Measurements from ENCODE around the gene FLVCR2.

The FLVCR2 gene

DNA sequence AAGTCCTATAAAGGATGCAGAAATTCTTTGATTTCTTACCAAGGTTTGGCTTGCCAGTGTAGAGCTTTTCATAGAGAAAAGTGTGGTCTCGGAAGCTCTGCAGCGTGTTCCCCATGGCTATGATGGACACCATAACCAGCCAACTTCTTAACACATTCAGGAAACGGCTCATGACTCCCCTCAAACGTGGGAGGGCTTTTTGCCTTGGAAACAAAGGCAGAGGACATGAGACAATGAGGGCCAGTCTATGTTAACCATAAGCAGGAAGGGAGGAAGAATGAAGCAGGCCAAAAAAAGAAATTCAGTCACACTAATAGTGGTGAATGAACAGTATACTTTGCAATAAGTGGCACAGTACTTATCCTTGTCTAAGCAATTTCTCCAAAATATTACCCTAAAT, 78.9 kb downstream of the FLVCR2 start:
- Mint-ChIP-seq H3K4me1 (peaks cover 28% of the 10 kb centered on the region), H3K4me3 (no peak overlapping the region), H3K9me3 (no peaks in the 10 kb centered on the region), H3K36me3 (ENCODE audit: low read depth) (peaks cover 18% of the 10 kb centered on the region), H3K27me3 (ENCODE audit: low read depth, poor library complexity) (peaks cover 2% of the 10 kb centered on the region), H3K27ac (no peak overlapping the region)
- TF ChIP-seq, protein P1, sequence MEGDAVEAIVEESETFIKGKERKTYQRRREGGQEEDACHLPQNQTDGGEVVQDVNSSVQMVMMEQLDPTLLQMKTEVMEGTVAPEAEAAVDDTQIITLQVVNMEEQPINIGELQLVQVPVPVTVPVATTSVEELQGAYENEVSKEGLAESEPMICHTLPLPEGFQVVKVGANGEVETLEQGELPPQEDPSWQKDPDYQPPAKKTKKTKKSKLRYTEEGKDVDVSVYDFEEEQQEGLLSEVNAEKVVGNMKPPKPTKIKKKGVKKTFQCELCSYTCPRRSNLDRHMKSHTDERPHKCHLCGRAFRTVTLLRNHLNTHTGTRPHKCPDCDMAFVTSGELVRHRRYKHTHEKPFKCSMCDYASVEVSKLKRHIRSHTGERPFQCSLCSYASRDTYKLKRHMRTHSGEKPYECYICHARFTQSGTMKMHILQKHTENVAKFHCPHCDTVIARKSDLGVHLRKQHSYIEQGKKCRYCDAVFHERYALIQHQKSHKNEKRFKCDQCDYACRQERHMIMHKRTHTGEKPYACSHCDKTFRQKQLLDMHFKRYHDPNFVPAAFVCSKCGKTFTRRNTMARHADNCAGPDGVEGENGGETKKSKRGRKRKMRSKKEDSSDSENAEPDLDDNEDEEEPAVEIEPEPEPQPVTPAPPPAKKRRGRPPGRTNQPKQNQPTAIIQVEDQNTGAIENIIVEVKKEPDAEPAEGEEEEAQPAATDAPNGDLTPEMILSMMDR (IDR thresholded peaks at IDR 0.05) = no peak
- DNase-seq = no peak

- TF ChIP-seq, protein P1 (IDR thresholded peaks at IDR 0.05) = no peak
- H3K9me3 Mint-ChIP-seq = no peaks in the 10 kb centered on the region
- no peak overlapping the region for H3K4me3 Mint-ChIP-seq
- peaks cover 2% of the 10 kb centered on the region for H3K36me3 Mint-ChIP-seq (ENCODE audit: low read depth)
- H3K27ac Mint-ChIP-seq = no peak overlapping the region
- H3K4me1 Mint-ChIP-seq = peaks cover 37% of the 10 kb centered on the region
- no peak for DNase-seq
- H3K27me3 Mint-ChIP-seq (ENCODE audit: low read depth, poor library complexity) = peaks cover 2% of the 10 kb centered on the region
Measured at GRCh38 chr14:75658957-75659356, 80.5 kb downstream of the FLVCR2 start.

DNA sequence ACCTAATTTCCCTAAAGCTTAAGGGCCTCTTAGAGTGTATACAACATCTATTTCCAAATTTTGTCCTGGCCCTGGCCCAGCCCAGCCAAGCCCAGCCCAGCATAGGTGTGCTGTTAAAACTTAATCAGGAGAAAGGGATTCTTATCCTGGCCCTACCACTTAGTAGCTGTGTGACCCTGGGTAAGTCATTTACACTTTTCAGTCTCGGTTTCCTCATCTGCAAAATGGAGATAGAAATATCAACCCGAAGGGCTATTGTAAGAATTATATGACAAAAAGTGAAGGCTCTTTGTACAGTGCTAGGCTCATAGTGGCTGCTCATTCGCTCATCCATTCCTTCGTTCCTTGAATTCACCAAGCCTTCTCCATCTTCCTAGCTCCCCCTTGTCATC, 81.8 kb downstream of the FLVCR2 start:
- TF ChIP-seq, protein P1 (IDR thresholded peaks at IDR 0.05) = no peak
- no peak for DNase-seq
- H3K4me3 Mint-ChIP-seq = peak overlapping the region; percentile 99
- no peaks in the 10 kb centered on the region for H3K36me3 Mint-ChIP-seq (ENCODE audit: low read depth)
- H3K27ac Mint-ChIP-seq = peak overlapping the region; percentile 98
- peaks cover 37% of the 10 kb centered on the region for H3K4me1 Mint-ChIP-seq
- H3K27me3 Mint-ChIP-seq (ENCODE audit: low read depth, poor library complexity) = peaks cover 2% of the 10 kb centered on the region
- H3K9me3 Mint-ChIP-seq = no peaks in the 10 kb centered on the region

DNA sequence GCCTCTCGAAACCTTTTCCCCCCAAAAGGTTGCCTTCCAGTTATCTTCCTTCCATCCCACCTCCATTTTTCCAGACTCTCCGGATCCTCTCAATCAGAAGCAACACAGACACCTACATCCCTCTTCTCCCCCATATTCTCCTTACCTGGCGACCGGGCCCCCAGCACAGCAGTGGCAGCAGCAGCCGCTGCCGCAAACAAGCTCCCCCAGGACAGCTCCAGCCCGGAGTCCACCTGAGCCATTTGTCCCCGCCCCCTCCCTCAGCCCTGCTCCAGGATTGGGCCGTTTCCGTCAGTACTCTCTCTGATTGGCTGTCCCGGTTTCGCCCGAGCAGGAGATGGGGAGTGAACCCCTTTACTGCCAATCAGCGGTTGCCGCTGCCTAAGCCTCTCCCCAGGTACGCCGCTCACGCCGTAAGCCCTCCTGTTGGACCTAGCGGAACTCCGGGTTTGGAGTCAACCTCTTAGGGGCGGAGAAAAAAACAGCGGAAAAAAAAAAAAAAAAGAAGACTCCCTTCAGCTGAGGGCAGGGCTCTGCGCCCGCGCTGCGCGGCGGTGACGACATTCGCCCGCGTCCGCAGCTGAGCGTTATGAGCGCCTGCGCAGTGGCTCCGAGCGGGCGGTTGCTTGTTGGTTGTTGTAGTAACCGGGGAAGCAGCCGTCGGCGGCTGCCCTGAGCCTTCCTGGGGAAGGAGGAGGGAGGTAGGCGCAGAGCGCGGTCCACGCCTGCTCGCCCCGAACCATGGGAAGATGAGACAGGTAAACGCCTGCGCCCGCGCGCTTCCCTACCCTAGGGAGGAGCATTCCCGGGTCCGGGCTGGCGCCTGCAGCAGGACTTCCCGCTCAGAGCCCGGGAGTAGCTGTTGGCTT, 82.4 kb downstream of the FLVCR2 start, which contains the start of the genes ERG28 and TTLL5:
Gene ERG28, minus strand, starts transcription at position 247 of the 869 bp plus-strand sequence. CDS start 3,374 bp downstream, outside the sequence.
Gene TTLL5, plus strand, starts transcription at position 617 of the 869 bp plus-strand sequence. CDS start 1,904 bp downstream, outside the sequence.
- TF ChIP-seq, protein P1 (IDR thresholded peaks at IDR 0.05) = no peak
- peak; percentile 95 for DNase-seq
- Mint-ChIP-seq H3K36me3 (ENCODE audit: low read depth) (no peaks in the 10 kb centered on the region), H3K4me3 (peak within 1 kb of the TSS; percentile 99), H3K27ac (peak within 1 kb of the TSS; percentile 98), H3K4me1 (peaks cover 37% of the 10 kb centered on the region), H3K9me3 (no peaks in the 10 kb centered on the region), H3K27me3 (ENCODE audit: low read depth, poor library complexity) (peaks cover 2% of the 10 kb centered on the region)

GRCh38 chr14:75661499-75661814, 83.0 kb downstream of the FLVCR2 start:
- Mint-ChIP-seq H3K27me3 (ENCODE audit: low read depth, poor library complexity) (peaks cover 2% of the 10 kb centered on the region), H3K9me3 (no peaks in the 10 kb centered on the region), H3K4me3 (peak overlapping the region; percentile 99), H3K4me1 (peaks cover 37% of the 10 kb centered on the region), H3K36me3 (ENCODE audit: low read depth) (no peaks in the 10 kb centered on the region), H3K27ac (peak overlapping the region; percentile 98)
- TF ChIP-seq, protein P1 (IDR thresholded peaks at IDR 0.05) = no peak
- no peak for DNase-seq

Measured in nephron progenitor cell (in vitro differentiated cells).